Caco-2 (cell line): ENCODE measurements around the gene PTER. TPM values are rescaled to one million over a fixed set of nuclear protein-coding genes. Genes with fewer than 3 reads are reported as not detected.

Experiments
- BruUV-seq: library from RNA; stranded (reverse); fragments of 400-500 nt; replicated peaks from 2 replicates; lab custom pipeline; 2021; lab: Mats Ljungman, UMichigan
- CTCF ChIA-PET: fragments of 300-600 bp; sonication (Branson Sonifier 250); formaldehyde crosslinking; loops from one replicate; lab custom pipeline; 2022; ENCODE audit warnings: antibody characterized with exemption; lab: Charles Lee
- POLR2A ChIA-PET: fragments of 300-600 bp; sonication (Branson Sonifier 250); formaldehyde crosslinking; loops from one replicate; lab custom pipeline; 2022; ENCODE audit warnings: antibody characterized with exemption; lab: Charles Lee
- DNase-seq, 2 experiments: peaks; one replicate each; pipeline versions ENCODE4 v3.0.0 to v3.0.0-alpha.2; 2020 to 2022
- H3K27me3 ChIP-seq: replicated peaks from 2 replicates; pipeline ENCODE4 v1.6.0; 2011; ENCODE audit warnings: low read length; ENCODE audit not compliant: control insufficient read depth, insufficient read depth
- H3K36me3 ChIP-seq: 2 replicates; pipeline ENCODE4 v1.5.1; 2011; ENCODE audit warnings: low read length; ENCODE audit not compliant: control insufficient read depth, insufficient read depth
- H3K4me1 ChIP-seq: fragments of 250-450 bp; sonication (Bioruptor Pico); 2 replicates; pipeline ENCODE4 v1.5.1; 2020; ENCODE audit warnings: mild to moderate bottlenecking
- H3K4me3 ChIP-seq: 2 replicates; pipeline ENCODE4 v1.5.1; 2011; ENCODE audit warnings: low read depth, mild to moderate bottlenecking, control low read depth, low read length
- H3K9me3 ChIP-seq: fragments of 250-450 bp; sonication (Bioruptor Pico); 2 replicates; pipeline ENCODE4 v1.5.1; 2020; ENCODE audit warnings: mild to moderate bottlenecking, moderate library complexity
- H3K27ac Mint-ChIP-seq: one replicate; pipeline ENCODE4 v1.8.0; 2022; ENCODE audit warnings: mixed read lengths; ENCODE audit not compliant: unreplicated experiment
- H3K27me3 Mint-ChIP-seq: one replicate; pipeline ENCODE4 v1.8.0; 2022; ENCODE audit warnings: mixed read lengths; ENCODE audit not compliant: insufficient read depth, unreplicated experiment
- H3K36me3 Mint-ChIP-seq: one replicate; pipeline ENCODE4 v1.8.0; 2022; ENCODE audit warnings: mild to moderate bottlenecking, mixed read lengths; ENCODE audit not compliant: insufficient read depth, unreplicated experiment
- H3K4me1 Mint-ChIP-seq: one replicate; pipeline ENCODE4 v1.8.0; 2022; ENCODE audit warnings: low read depth, mixed read lengths; ENCODE audit not compliant: unreplicated experiment
- H3K4me3 Mint-ChIP-seq: one replicate; pipeline ENCODE4 v1.8.0; 2022; ENCODE audit warnings: mild to moderate bottlenecking, moderate library complexity, mixed read lengths; ENCODE audit not compliant: unreplicated experiment
- H3K9me3 Mint-ChIP-seq: one replicate; pipeline ENCODE4 v1.8.0; 2022; ENCODE audit warnings: mixed read lengths; ENCODE audit not compliant: unreplicated experiment
- CTCF ChIP-seq, 2 experiments: fragments of 200-600 bp in 1 of 2; IDR thresholded peaks; 1 replicate in 1 of 2; 2 replicates in 1 of 2; pipeline versions ENCODE4 v1.5.1 to v1.8.0; 2011 to 2022; ENCODE audit warnings: antibody characterized with exemption in 1 of 2, control low read depth in 1 of 2, inconsistent platforms in 1 of 2, low read depth in 1 of 2, low read length in 1 of 2, mild to moderate bottlenecking in 1 of 2, moderate library complexity in 1 of 2; ENCODE audit not compliant: insufficient read depth in 1 of 2, severe bottlenecking in 1 of 2, unreplicated experiment in 1 of 2
- intact Hi-C: fragments of 100-400 bp; cut with micrococcal nuclease; formaldehyde crosslinking; loops from one replicate; pipeline ENCODE4 v1.10.0; 2022; ENCODE audit not compliant: unreplicated experiment
- total RNA-seq: library from RNA; stranded (reverse); gene quantifications from 2 replicates; pipeline ENCODE4 v1.2.3, GENCODE V29; 2022

PTER gene
- total RNA-seq, 1 experiment from 2014 or later, result 27.4 TPM

- intact Hi-C loops, result no loop called here
- no peaks in the 10 kb centered on the region for H3K36me3 Mint-ChIP-seq
- H3K36me3 ChIP-seq, result no peaks in the 10 kb centered on the region
- no TSS peak for BruUV-seq
- no peak overlapping the region for H3K27ac Mint-ChIP-seq
- peaks cover 2% of the 10 kb centered on the region; the same call in 1 of the 2 replicates for H3K4me1 ChIP-seq
- H3K27me3 Mint-ChIP-seq, result no peaks in the 10 kb centered on the region
- peaks cover 8% of the 10 kb centered on the region for H3K4me1 Mint-ChIP-seq
- H3K4me3 ChIP-seq, result no peak overlapping the region
- no peaks in the 10 kb centered on the region for H3K9me3 ChIP-seq
- no peak for DNase-seq
- no peak for TF ChIP-seq CTCF (IDR thresholded peaks at IDR 0.05; ENCODE audit: insufficient read depth in 1 of 2, low read depth in 1 of 2, low read length in 1 of 2, severe bottlenecking in 1 of 2, unreplicated experiment in 1 of 2)
- no peak overlapping the region for H3K4me3 Mint-ChIP-seq
- no peaks in the 10 kb centered on the region for H3K9me3 Mint-ChIP-seq
- ChIA-PET CTCF (no interaction called here), POLR2A (no interaction called here)
- H3K27me3 ChIP-seq, result no peaks in the 10 kb centered on the region
Observed at GRCh38 chr10:16497911-16498310, 61.1 kb downstream of the PTER start.

GRCh38 chr10:16505161-16505560 lies 68.4 kb downstream of the PTER start:
- no peak overlapping the region for H3K27ac Mint-ChIP-seq

GRCh38 chr10:16509996-16510395 lies 73.2 kb downstream of the PTER start:
- no peaks in the 10 kb centered on the region for H3K9me3 ChIP-seq
- CTCF ChIA-PET, result no interaction called here
- Mint-ChIP-seq H3K4me3 (no peak overlapping the region), H3K4me1 (no peaks in the 10 kb centered on the region), H3K27me3 (no peaks in the 10 kb centered on the region), H3K27ac (no peak overlapping the region), H3K9me3 (no peaks in the 10 kb centered on the region), H3K36me3 (no peaks in the 10 kb centered on the region)
- H3K4me3 ChIP-seq, result no peak overlapping the region
- POLR2A ChIA-PET, result no interaction called here
- BruUV-seq, result no TSS peak
- intact Hi-C loops, result no loop called here
- no peaks in the 10 kb centered on the region for H3K36me3 ChIP-seq
- peaks cover 6% of the 10 kb centered on the region for H3K4me1 ChIP-seq
- no peaks in the 10 kb centered on the region for H3K27me3 ChIP-seq
- DNase-seq, result no peak
- no peak for TF ChIP-seq CTCF (IDR thresholded peaks at IDR 0.05; ENCODE audit: insufficient read depth in 1 of 2, low read depth in 1 of 2, low read length in 1 of 2, severe bottlenecking in 1 of 2, unreplicated experiment in 1 of 2)

More at GRCh38 chr10:16505161-16505560, 68.4 kb downstream of the PTER start:
- Mint-ChIP-seq H3K9me3 (no peaks in the 10 kb centered on the region), H3K4me1 (no peaks in the 10 kb centered on the region), H3K27me3 (no peaks in the 10 kb centered on the region), H3K36me3 (no peaks in the 10 kb centered on the region), H3K4me3 (no peak overlapping the region)
- H3K27me3 ChIP-seq, result no peaks in the 10 kb centered on the region
- TF ChIP-seq CTCF (IDR thresholded peaks at IDR 0.05; ENCODE audit: insufficient read depth in 1 of 2, low read depth in 1 of 2, low read length in 1 of 2, severe bottlenecking in 1 of 2, unreplicated experiment in 1 of 2), result no peak
- no TSS peak for BruUV-seq
- peaks cover 8% of the 10 kb centered on the region for H3K4me1 ChIP-seq
- ChIA-PET POLR2A (no interaction called here), CTCF (no interaction called here)
- no peaks in the 10 kb centered on the region for H3K9me3 ChIP-seq
- H3K4me3 ChIP-seq, result no peak overlapping the region
- intact Hi-C loops, result no loop called here
- DNase-seq, result no peak
- H3K36me3 ChIP-seq, result no peaks in the 10 kb centered on the region
